ENCODE data around the gene CHSY1.

DNA sequence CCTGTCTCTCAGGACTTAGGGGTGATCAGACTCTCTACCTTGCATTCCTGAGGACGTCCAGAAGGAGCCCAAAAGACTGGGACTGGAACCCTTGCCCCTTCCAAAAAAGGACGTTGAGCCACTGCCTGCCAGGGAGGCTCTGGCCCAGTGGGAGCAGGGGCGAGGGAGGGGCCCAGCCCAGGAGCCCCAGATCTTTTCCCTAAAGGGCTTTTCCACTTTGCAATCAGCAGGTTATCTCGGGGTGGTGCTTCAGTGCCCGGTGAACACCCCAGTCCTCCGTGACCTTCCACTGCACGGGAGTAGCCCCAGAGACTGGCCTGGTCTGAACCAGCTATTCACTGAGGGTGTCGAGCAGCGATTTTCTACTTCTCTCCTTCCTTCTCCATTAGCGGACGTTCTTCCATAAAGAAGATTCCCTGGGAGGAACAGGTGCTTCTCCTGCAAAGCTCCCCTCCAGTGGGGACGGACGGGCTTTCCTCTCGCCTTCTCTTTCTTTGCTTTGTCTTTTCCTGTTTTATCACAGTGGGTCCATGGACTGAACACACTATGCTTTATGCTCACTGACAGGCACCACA is 113.7 kb downstream of the CHSY1 start:
- TF ChIP-seq, protein P1, sequence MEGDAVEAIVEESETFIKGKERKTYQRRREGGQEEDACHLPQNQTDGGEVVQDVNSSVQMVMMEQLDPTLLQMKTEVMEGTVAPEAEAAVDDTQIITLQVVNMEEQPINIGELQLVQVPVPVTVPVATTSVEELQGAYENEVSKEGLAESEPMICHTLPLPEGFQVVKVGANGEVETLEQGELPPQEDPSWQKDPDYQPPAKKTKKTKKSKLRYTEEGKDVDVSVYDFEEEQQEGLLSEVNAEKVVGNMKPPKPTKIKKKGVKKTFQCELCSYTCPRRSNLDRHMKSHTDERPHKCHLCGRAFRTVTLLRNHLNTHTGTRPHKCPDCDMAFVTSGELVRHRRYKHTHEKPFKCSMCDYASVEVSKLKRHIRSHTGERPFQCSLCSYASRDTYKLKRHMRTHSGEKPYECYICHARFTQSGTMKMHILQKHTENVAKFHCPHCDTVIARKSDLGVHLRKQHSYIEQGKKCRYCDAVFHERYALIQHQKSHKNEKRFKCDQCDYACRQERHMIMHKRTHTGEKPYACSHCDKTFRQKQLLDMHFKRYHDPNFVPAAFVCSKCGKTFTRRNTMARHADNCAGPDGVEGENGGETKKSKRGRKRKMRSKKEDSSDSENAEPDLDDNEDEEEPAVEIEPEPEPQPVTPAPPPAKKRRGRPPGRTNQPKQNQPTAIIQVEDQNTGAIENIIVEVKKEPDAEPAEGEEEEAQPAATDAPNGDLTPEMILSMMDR (IDR thresholded peaks at IDR 0.05) = no peak
- no peak for TF ChIP-seq POLR2A (IDR thresholded peaks at IDR 0.05)

All from testis (tissue), 2 donors.